Right cardiac atrium (tissue), 5 donors: ENCODE data around the gene SLC36A4. TPM values are rescaled to one million over a fixed set of nuclear protein-coding genes. Genes with fewer than 3 reads are reported as not detected.
"Not testable (repeated sequence)": the region's sequence is repeated elsewhere in the genome, so short reads cannot be mapped to it uniquely, and the experiment has no call there.

ENCODE experiments used
- ATAC-seq, 2 donors: fragments of 200-7000 bp; cut with Tn5 transposase; one replicate each; pipeline versions ENCODE4 v1.8.0 to v1.9.1; 2020; ENCODE audit warnings: moderate library complexity in 2 of 2, mild to moderate bottlenecking in 1 of 2
- DNase-seq, 3 donors: peaks; one replicate each; pipeline ENCODE4 v3.0.0-alpha.2; 2020
- H3K27ac ChIP-seq: one replicate; pipeline ENCODE4 v1.5.1; 2013; ENCODE audit warnings: mild to moderate bottlenecking, low read length, control low read depth, moderate library complexity
- H3K27me3 ChIP-seq: one replicate; pipeline ENCODE4 v1.6.1; 2013; ENCODE audit not compliant: control insufficient read depth, insufficient read depth
- H3K4me1 ChIP-seq: one replicate; pipeline ENCODE4 v1.6.1; 2013; ENCODE audit warnings: low read length; ENCODE audit not compliant: control insufficient read depth, insufficient read depth
- H3K4me3 ChIP-seq: one replicate; pipeline ENCODE4 v1.5.1; 2013; ENCODE audit warnings: low read length, control low read depth
- H3K9me3 ChIP-seq: one replicate; pipeline ENCODE4 v1.6.1; 2013; ENCODE audit warnings: low read length; ENCODE audit not compliant: control insufficient read depth
- WGBS: extraction: QIAGEN DNeasy Blood & Tissue Kit; methylation state at CpG from one replicate; pipeline ENCODE4 v1.1.7; 2013; 5-methylcytosine and 5-hydroxymethylcytosine counted together
- intact Hi-C, 4 donors: fragments of 100-400 bp; cut with DNase I; formaldehyde crosslinking; loops; one replicate each; pipeline versions ENCODE4 v1.11.0 to v1.14.0; 2022 to 2023
- polyA plus RNA-seq: library from polyadenylated mRNA; stranded (reverse); fragments of 200-250 nt; gene quantifications from one replicate; pipeline ENCODE4 v1.2.3, GENCODE V29; 2013
- total RNA-seq, 4 donors: library from RNA; stranded (reverse); fragmentation: NEBNext Ultra II Directional; extraction: Animal tissue kit (Norgen Biotek cat#: 25700); gene quantifications; one replicate each; pipeline ENCODE4 v1.2.1, GENCODE V29; 2021
- donor health status: healthy with polysubstance abuse.
- donor health status: DM: no; HTN: yes; CAD: no.
- donor health status: DM: no; HTN: no; CAD: no.
- donor health status: DM: no; HTN: yes; CAD: no; lungs with severe emphysema.
- donor health status: DM: yes; HTN: yes; CAD: no.

Gene SLC36A4
- total and polyA plus RNA-seq, 5 donors = 6.5 to 15.1 (median 11.8) TPM

GRCh38 chr11:93194673-93195291 lies 3.0 kb downstream of the SLC36A4 start:
- no peak overlapping the region for H3K4me3 ChIP-seq
- WGBS = 97% methylated on average over 1 of the region's 1 CpG
- no peak overlapping the region for H3K27ac ChIP-seq
- peaks cover 2% of the 10 kb centered on the region for H3K4me1 ChIP-seq
- ATAC-seq = no peak
- DNase-seq = no peak
- no peaks in the 10 kb centered on the region for H3K27me3 ChIP-seq
- H3K9me3 ChIP-seq = no peaks in the 10 kb centered on the region
- intact Hi-C loops = no loop called here

DNA sequence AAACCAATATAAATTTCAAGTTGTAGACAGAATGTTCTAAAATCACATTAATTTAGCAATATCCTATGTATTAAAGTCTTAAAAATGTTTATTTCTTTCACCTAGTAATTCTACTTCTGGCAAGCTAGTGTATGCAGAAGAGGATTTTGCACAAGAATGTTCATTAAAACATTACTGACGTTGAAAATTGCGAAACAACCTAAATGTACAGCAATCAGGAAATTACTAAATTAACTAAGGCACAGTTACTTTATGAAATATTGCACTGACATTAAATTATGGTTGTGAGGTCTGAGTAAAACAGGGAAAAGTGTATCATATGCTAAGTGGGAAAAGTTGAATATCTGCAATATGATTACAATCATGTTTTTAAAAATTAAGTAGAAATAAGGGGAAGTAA lies 4.1 kb downstream of the SLC36A4 start:
- 86% methylated on average over 2 of the region's 2 CpGs for WGBS
- intact Hi-C loops = no loop called here
- no peak overlapping the region for H3K27ac ChIP-seq
- H3K27me3 ChIP-seq = no peaks in the 10 kb centered on the region
- H3K9me3 ChIP-seq = no peaks in the 10 kb centered on the region
- H3K4me3 ChIP-seq = no peak overlapping the region
- ATAC-seq (no peak), DNase-seq (no peak)
- H3K4me1 ChIP-seq = peaks cover 2% of the 10 kb centered on the region

DNA sequence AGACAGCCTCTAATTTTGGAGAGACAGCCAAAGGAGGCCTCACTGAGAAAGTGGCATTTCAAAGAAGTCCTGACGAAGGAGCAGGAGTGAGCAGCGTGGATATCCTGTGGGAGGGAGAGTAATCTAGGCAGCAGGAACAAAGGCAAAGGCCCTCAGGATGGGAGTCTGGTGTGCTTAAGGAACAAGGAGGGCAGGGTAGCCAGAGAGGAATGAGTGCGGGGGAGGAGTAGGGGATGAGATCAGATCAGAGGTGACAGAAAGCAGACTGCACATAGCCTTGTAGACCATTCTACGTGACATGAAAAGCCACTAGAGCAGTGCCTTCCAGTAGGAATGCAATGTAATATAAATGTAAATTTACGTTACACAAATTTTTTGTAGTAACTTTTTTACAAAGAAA lies 5.6 kb downstream of the SLC36A4 start:
- Histone ChIP-seq H3K4me3 (no peak overlapping the region), H3K4me1 (no peaks in the 10 kb centered on the region), H3K9me3 (peaks cover 2% of the 10 kb centered on the region), H3K27ac (no peak overlapping the region), H3K27me3 (no peaks in the 10 kb centered on the region)
- no peak for DNase-seq
- intact Hi-C loops = no loop called here
- no peak for ATAC-seq
- 79% methylated on average over 5 of the region's 5 CpGs for WGBS

GRCh38 chr11:93189462-93189861 lies 8.3 kb downstream of the SLC36A4 start:
- H3K4me1 ChIP-seq = no peaks in the 10 kb centered on the region
- no peaks in the 10 kb centered on the region for H3K27me3 ChIP-seq
- ATAC-seq = no peak
- peaks cover 2% of the 10 kb centered on the region for H3K9me3 ChIP-seq
- no peak for DNase-seq
- intact Hi-C loops = no loop called here
- H3K27ac ChIP-seq = no peak overlapping the region
- 93% methylated on average over 1 of the region's 1 CpG for WGBS
- H3K4me3 ChIP-seq = no peak overlapping the region

- Histone ChIP-seq H3K4me3 (no peak overlapping the region), H3K27me3 (no peaks in the 10 kb centered on the region), H3K9me3 (peaks cover 2% of the 10 kb centered on the region), H3K4me1 (no peaks in the 10 kb centered on the region), H3K27ac (no peak overlapping the region)
- DNase-seq (no peak), ATAC-seq (no peak)
- intact Hi-C loops = no loop called here
Observed at GRCh38 chr11:93188726-93189125, 9.1 kb downstream of the SLC36A4 start.

DNA sequence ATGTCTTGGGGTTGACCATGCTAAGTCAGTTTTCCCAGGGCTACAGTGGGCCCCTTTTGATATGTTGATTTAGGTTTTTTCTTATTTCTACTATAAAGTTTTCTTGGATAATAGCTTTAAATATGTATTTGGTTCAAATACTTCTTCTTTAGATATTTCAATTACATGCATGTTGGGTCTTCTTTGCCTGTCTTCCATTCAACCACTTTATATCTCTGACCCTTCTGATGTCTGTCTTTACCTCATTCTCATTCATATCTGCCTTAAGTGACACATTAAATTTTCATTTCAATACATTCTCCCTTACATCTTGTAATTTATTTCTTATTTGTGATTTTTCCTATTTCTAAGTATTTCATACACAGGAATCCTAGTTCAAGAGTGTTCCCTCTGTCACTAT lies 10.5 kb downstream of the SLC36A4 start:
- no peak for DNase-seq
- ATAC-seq = no peak
- Histone ChIP-seq H3K27me3 (no peaks in the 10 kb centered on the region), H3K27ac (no peak overlapping the region), H3K9me3 (peaks cover 2% of the 10 kb centered on the region), H3K4me3 (no peak overlapping the region), H3K4me1 (no peaks in the 10 kb centered on the region)
- intact Hi-C loops = no loop called here

DNA sequence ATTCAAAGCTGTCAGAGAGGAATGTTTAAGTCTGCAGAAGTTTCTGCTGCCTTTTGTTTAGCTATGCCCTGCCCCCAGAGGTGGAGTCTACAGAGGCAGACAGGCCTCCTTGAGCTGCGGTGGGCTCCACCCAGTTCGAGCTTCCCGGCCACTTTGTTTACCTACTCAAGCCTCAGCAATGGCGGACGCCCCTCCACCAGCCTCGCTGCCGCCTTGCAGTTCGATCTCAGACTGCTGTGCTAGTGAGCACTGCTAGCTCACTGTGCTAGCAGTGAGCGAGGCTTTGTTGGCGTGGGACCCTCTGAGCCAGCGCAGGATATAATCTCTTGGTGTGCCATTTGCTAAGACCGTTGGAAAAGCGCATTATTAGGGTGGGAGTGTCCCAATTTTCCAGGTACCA lies 19.9 kb downstream of the SLC36A4 start:
- H3K4me1 ChIP-seq, ATAC-seq, H3K27me3 ChIP-seq, H3K4me3 ChIP-seq, H3K27ac ChIP-seq, intact Hi-C loops, H3K9me3 ChIP-seq: not testable (repeated sequence)
- peak in 1 of 3 donors; percentile 37 for DNase-seq
- 93% methylated on average over 13 of the region's 13 CpGs for WGBS

- intact Hi-C loops = no loop called here
Observed at GRCh38 chr11:93169950-93170561, 27.7 kb downstream of the SLC36A4 start.

DNA sequence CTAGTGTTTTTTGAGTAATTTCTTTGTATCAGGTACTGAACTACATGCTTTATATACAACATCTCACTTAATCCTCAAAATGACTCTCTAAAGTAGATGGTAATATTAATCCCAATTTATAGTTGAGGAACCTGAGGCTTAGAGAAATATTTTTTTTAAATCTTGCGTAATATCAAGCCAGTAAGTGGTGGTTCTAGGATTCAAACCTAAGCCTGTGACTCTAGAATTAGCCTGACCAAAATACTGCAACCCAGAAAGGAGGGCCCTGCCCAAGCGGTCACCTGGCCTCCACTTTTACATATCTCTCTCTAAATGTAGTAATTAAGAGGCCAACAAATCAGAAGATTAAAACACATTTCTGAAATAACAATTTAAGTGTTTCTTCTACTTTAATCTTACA lies 28.6 kb downstream of the SLC36A4 start:
- Histone ChIP-seq H3K4me1 (no peaks in the 10 kb centered on the region), H3K4me3 (no peak overlapping the region), H3K9me3 (no peaks in the 10 kb centered on the region), H3K27ac (no peak overlapping the region), H3K27me3 (no peaks in the 10 kb centered on the region)
- no peak for DNase-seq
- intact Hi-C loops = no loop called here
- 98% methylated on average over 2 of the region's 2 CpGs for WGBS
- ATAC-seq = no peak

More at GRCh38 chr11:93169950-93170561, 27.7 kb downstream of the SLC36A4 start:
- Histone ChIP-seq H3K27ac (no peak overlapping the region), H3K27me3 (no peaks in the 10 kb centered on the region), H3K9me3 (no peaks in the 10 kb centered on the region), H3K4me3 (no peak overlapping the region), H3K4me1 (no peaks in the 10 kb centered on the region)
- DNase-seq (no peak), ATAC-seq (no peak)
- 62% methylated on average over 2 of the region's 2 CpGs for WGBS

DNA sequence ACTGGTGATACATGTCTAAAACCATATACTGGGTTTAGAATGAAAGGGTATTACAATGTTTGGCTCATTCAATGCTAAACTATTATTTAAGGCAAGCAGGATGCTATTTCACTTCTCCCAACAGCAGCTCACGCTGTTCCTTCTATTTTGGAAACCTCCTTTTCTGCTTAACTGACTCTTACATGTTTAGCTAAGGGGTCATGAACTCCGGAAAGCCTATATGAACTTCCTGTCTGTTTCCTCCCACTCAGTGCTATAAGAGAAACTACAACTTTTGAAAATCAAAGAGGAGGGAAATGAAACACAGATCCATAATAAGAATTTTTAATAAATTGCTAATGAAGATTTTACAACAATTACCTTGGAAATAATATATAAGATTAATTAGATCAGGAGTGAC lies 30.9 kb downstream of the SLC36A4 start:
- Histone ChIP-seq H3K27ac (no peak overlapping the region), H3K27me3 (no peaks in the 10 kb centered on the region), H3K4me1 (no peaks in the 10 kb centered on the region), H3K4me3 (no peak overlapping the region), H3K9me3 (no peaks in the 10 kb centered on the region)
- no peak for DNase-seq
- no peak for ATAC-seq
- 54% methylated on average over 2 of the region's 2 CpGs for WGBS
- intact Hi-C loops = no loop called here

DNA sequence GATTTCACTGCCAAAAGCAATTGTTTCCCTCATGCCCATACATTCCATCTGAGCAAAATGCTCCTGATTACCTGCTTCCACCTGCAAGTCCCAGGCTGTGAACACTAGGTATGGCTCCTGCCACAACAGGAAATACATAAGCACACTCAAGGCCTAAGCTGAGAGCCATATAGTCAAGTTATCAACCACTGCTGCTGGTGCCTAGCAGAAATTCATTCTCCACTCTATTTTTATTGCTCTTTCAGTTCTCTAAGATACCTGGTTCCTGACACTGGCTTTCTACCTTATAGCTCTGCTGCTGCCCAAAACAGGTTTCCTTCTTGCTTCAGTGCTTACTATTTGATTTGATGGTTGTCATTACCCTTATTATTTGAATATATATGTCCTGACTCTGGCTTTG lies 31.6 kb downstream of the SLC36A4 start:
- ATAC-seq (no peak), DNase-seq (no peak)
- Histone ChIP-seq H3K27ac (no peak overlapping the region), H3K4me3 (no peak overlapping the region), H3K4me1 (no peaks in the 10 kb centered on the region), H3K9me3 (no peaks in the 10 kb centered on the region), H3K27me3 (no peaks in the 10 kb centered on the region)
- intact Hi-C loops = no loop called here

GRCh38 chr11:93160808-93161207 lies 37.0 kb downstream of the SLC36A4 start:
- Histone ChIP-seq H3K27ac (no peak overlapping the region), H3K9me3 (no peaks in the 10 kb centered on the region), H3K4me1 (no peaks in the 10 kb centered on the region), H3K4me3 (no peak overlapping the region), H3K27me3 (no peaks in the 10 kb centered on the region)
- WGBS = 93% methylated on average over 1 of the region's 1 CpG
- DNase-seq (no peak), ATAC-seq (no peak)
- intact Hi-C loops = no loop called here
